ENCODE data around the gene TMEM175.

Gene TMEM175

DNA sequence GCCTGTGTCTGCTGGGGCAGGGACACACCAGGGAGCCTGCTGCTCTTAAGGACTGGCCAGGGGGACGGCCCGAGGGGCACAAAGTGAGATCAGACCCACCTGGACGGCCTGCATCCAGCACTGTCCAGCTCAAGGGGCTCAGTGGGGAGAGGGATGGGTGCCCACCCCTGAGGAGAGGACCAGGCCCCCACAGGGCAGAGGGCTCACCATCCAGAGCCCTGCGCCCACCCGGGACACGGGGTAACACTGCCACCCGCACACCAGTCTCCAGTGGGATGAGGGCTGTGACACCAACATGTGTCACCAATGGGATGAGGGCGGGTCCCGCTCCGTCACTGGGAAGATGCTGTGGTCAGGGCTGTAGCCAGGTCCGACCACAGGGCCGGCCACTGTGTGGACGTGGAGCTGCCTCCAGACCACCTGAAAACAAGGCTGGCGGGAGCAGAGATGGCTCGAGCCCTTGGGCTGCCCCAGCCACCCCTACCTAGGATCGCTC, 27.9 kb downstream of the TMEM175 start:
- no peaks in the 10 kb centered on the region for H3K27me3 ChIP-seq (ENCODE audit: control insufficient read depth, insufficient read depth, low read length)
- H3K4me1 ChIP-seq (ENCODE audit: control insufficient read depth, insufficient read depth, low read length): no peaks in the 10 kb centered on the region; the same call in 1 of the 2 replicates
- H3K36me3 ChIP-seq (ENCODE audit: control insufficient read depth, insufficient read depth, low read length): peaks cover 4% of the 10 kb centered on the region; the same call in 1 of the 2 replicates
- H3K4me3 ChIP-seq (ENCODE audit: low read length): no peak overlapping the region
- H3K9me3 ChIP-seq (ENCODE audit: control insufficient read depth, insufficient read depth, low read length): no peaks in the 10 kb centered on the region
- DNase-seq (ENCODE audit: low read depth, low spot score): no peak
- H3K27ac ChIP-seq (ENCODE audit: low read length): no peak overlapping the region
- no CpG with 5 or more reads among the region's 16 CpGs for WGBS (ENCODE audit: insufficient coverage, insufficient read length)

DNA sequence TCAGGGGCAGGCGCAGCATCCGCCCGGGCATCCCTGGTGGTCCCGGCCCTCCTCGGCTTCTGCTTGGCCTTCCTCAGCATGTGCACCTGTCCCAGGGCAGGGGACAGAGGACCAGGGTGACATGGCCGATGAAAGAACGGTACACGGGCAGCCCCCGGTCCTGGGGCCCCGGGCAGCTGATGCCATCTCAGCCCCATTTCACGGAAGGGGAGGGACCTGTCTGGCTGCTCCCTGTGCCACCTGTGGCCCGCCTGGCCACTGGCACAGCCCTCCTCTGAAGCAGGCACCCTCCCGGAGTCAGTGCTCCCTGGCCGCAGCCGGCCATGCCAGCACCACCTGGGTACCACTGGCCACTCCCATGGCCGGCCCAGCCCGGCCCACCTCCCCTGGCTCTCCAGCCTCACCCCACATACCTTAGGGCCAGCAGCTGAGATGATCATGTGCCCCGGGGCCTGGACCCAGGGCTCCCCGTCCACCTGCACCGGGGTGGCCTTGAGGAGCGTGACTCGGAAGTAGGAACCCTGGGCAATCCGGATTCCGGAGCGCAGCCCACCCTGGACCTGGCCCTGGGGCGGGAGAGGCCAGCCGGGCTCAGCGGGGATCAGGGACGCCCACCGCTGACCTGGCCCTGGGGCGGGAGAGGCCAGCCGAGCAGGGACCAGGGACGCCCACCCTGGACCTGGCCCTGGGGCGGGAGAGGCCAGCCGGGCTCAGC, 28.5 kb downstream of the TMEM175 start:
- no peaks in the 10 kb centered on the region; the same call in 1 of the 2 replicates for H3K4me1 ChIP-seq (ENCODE audit: control insufficient read depth, insufficient read depth, low read length)
- H3K4me3 ChIP-seq (ENCODE audit: low read length): no peak overlapping the region
- no peak overlapping the region for H3K27ac ChIP-seq (ENCODE audit: low read length)
- no peaks in the 10 kb centered on the region for H3K9me3 ChIP-seq (ENCODE audit: control insufficient read depth, insufficient read depth, low read length)
- H3K36me3 ChIP-seq (ENCODE audit: control insufficient read depth, insufficient read depth, low read length): peaks cover 5% of the 10 kb centered on the region; the same call in 1 of the 2 replicates
- no peak for DNase-seq (ENCODE audit: low read depth, low spot score)
- H3K27me3 ChIP-seq (ENCODE audit: control insufficient read depth, insufficient read depth, low read length): no peaks in the 10 kb centered on the region
- no CpG with 5 or more reads among the region's 35 CpGs for WGBS (ENCODE audit: insufficient coverage, insufficient read length)

DNA sequence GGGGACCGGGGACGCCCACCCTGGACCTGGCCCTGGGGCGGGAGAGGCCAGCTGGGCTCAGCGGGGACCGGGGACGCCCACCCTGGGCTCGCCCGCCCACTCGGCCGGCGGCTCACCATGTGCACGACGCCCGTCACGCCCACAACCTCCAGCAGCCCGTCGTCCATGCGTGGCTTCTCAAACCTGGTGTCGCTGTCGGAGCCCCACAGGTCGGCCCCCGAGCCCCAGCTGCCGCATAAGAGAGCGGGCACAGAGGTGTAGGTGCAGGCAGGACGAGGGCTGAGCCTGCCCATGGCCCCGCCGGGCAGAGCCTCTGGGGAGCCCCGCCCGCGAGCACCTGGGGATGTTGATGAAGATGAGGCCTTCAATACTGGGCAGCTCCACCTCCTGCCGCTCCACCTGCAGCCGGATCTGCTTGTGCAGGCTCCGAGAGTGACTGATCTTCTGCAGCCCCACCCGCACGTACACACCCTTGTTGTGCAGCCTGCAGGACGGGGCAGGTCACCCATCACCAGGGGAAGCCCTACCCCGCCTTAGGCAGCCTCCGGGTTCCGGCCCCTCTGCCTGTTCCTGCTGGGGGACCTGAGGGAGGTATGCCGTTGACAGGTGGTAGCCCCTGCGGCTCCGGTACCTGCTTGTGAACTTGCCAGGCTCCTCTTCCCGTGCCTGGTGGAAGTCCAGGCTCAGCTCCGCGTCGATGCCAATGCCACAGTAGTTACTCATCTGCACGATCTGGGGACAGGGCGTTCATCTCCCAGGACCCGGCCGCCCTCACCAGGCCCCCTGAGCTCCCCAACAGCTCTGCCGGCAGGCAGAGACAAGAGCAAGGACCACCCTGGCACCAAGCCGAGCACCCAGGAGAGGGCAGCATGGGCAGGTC, 29.3 kb downstream of the TMEM175 start:
- Histone ChIP-seq H3K27me3 (ENCODE audit: control insufficient read depth, insufficient read depth, low read length) (no peaks in the 10 kb centered on the region), H3K36me3 (ENCODE audit: control insufficient read depth, insufficient read depth, low read length) (peaks cover 5% of the 10 kb centered on the region; the same call in 1 of the 2 replicates)
- no CpG with 5 or more reads among the region's 52 CpGs for WGBS (ENCODE audit: insufficient coverage, insufficient read length)

DNA sequence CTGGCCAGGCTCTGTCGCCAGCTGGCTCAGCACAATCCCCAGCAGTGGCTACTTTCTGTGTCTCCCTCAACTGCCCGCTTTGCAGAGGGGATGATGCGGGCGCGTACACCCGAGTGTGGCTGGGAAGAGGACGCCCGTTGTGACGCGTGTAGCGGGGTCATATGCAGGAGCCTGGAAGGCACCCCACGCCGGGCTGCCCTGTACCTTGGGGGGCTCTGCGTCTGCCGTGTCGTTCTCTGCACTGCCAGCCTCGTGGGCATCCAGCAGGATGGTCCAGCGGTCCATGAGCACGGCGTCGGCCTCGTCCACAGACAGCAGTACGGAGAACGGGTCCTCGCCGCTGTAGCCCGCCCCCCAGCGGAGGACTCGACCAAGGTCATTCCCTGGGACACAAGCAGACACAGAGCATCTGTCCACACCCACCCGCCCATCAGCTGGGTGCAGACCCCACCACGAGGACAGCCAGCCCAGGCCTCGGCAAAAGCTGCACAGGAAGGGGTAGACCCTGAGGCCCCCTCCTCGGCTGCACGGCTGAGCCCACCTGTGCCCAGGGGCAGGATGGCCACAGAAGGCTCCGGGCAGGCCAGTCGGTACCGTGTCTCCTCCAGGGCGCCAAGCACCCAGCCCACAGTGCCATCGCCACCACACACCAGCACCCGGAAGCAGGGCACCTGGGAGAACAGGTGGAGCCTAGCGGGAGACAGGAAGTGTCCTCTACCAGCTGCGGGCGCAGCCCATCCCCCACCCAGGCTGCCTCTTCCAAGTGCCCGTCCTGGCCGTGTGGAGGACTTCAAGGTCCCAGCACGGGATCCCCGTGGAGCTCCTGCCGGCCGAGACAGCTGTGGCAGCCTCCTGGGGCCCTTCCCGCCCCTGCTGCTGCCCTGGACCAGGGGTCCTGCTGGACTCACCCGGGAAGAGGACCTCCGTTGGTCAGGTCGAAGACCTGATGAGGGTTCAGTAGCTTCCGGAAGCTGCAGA, 30.3 kb downstream of the TMEM175 start:
- H3K27ac ChIP-seq (ENCODE audit: low read length): no peak overlapping the region
- no peaks in the 10 kb centered on the region for H3K9me3 ChIP-seq (ENCODE audit: control insufficient read depth, insufficient read depth, low read length)
- DNase-seq (ENCODE audit: low read depth, low spot score): no peak
- no peak overlapping the region for H3K4me3 ChIP-seq (ENCODE audit: low read length)
- H3K36me3 ChIP-seq (ENCODE audit: control insufficient read depth, insufficient read depth, low read length): peaks cover 5% of the 10 kb centered on the region; the same call in 1 of the 2 replicates
- no peaks in the 10 kb centered on the region; the same call in 1 of the 2 replicates for H3K4me1 ChIP-seq (ENCODE audit: control insufficient read depth, insufficient read depth, low read length)
- H3K27me3 ChIP-seq (ENCODE audit: control insufficient read depth, insufficient read depth, low read length): no peaks in the 10 kb centered on the region
- WGBS (ENCODE audit: insufficient coverage, insufficient read length): no CpG with 5 or more reads among the region's 54 CpGs

More for the DNA sequence above, 29.3 kb downstream of the TMEM175 start:
- H3K4me3 ChIP-seq (ENCODE audit: low read length): no peak overlapping the region
- no peaks in the 10 kb centered on the region; the same call in 1 of the 2 replicates for H3K4me1 ChIP-seq (ENCODE audit: control insufficient read depth, insufficient read depth, low read length)
- H3K27ac ChIP-seq (ENCODE audit: low read length): no peak overlapping the region
- DNase-seq (ENCODE audit: low read depth, low spot score): no peak
- H3K9me3 ChIP-seq (ENCODE audit: control insufficient read depth, insufficient read depth, low read length): no peaks in the 10 kb centered on the region

DNA sequence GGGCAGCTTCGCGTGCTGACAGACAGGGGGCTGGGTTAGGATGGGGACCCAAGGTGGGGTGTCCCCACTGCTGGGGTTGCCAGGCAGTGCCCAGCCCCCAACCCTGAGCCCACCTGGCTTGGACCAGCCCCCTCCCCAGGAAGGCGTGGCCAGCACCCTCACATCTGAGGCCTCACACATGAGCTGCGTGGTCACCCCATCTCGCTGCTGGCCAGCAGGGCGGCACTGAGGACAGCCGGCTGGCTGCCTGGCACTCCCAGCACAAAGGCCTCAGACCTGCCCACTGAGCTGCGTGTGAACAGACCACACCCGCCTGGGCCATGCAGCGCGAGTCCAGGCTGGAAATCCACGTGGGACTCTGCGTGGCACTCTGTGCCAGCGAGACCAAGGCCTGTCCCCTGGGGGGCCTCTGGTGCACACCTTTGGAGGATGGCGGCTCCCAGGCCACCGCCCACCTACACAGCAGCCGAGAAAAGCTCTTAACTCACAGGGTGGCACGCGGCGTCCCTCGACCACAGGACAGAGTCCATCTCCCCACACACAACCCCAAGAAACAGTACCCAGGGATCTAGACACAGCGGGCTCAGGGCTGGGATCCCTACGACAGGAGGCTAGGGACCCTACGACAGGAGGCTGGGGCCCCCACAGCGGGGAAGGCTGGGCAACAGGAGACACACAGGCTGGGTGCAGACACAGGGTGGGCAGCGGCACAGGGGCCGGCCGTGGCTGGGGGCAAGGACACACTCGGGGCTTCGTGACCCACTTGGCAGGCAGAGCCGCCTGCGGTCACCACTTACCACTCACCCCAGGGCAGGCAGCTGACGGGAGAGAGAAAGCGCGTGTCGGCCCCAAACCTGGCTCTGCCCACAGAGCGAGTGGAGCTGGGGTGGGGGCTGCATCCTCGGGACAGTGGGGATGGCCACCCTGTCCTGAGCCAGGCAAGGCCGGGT, 31.3 kb downstream of the TMEM175 start:
- no peak overlapping the region for H3K4me3 ChIP-seq (ENCODE audit: low read length)
- WGBS (ENCODE audit: insufficient coverage, insufficient read length): no CpG with 5 or more reads among the region's 39 CpGs
- no peaks in the 10 kb centered on the region for H3K27me3 ChIP-seq (ENCODE audit: control insufficient read depth, insufficient read depth, low read length)
- no peak overlapping the region for H3K27ac ChIP-seq (ENCODE audit: low read length)
- peaks cover 5% of the 10 kb centered on the region; the same call in 1 of the 2 replicates for H3K36me3 ChIP-seq (ENCODE audit: control insufficient read depth, insufficient read depth, low read length)
- DNase-seq (ENCODE audit: low read depth, low spot score): no peak
- peaks cover 1% of the 10 kb centered on the region for H3K4me1 ChIP-seq (ENCODE audit: control insufficient read depth, insufficient read depth, low read length)
- no peaks in the 10 kb centered on the region for H3K9me3 ChIP-seq (ENCODE audit: control insufficient read depth, insufficient read depth, low read length)

DNA sequence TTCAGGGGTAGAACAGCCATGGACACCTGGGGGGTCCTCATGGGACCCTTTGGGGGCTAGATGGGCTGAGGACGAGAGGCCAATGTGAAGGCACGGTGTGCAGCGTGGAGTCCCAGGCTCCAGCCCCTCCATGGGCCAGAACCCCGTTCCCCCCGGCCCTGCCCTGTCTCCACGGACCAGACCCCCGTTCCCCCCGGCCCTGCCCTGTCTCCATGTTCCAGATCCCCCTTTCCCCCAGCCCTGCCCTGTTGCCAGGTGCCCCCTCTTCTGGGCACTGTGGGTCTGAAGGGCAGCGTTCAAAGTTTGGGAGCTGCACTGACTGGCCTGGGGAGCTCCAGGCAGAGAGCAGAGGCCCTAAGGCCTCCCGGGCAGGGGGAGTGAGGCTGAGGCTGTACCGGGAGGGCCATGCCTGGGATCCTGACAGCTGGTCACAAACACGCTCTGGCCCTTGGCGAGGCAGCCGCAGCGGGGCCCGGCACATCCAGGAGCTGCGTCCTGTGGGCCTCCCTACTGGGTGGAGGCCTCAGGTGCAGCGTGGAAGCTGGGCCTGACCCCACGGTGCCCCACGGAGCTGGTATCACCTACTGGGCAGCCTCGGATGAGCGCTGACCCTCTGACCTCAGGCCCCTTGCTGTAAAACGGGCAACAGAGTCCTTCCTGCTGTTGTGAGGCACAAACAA, 32.2 kb downstream of the TMEM175 start:
- WGBS (ENCODE audit: insufficient coverage, insufficient read length): no CpG with 5 or more reads among the region's 23 CpGs
- Histone ChIP-seq H3K4me3 (ENCODE audit: low read length) (no peak overlapping the region), H3K27me3 (ENCODE audit: control insufficient read depth, insufficient read depth, low read length) (no peaks in the 10 kb centered on the region), H3K36me3 (ENCODE audit: control insufficient read depth, insufficient read depth, low read length) (peaks cover 5% of the 10 kb centered on the region; the same call in 1 of the 2 replicates), H3K27ac (ENCODE audit: low read length) (no peak overlapping the region), H3K4me1 (ENCODE audit: control insufficient read depth, insufficient read depth, low read length) (peaks cover 3% of the 10 kb centered on the region), H3K9me3 (ENCODE audit: control insufficient read depth, insufficient read depth, low read length) (no peaks in the 10 kb centered on the region)
- no peak for DNase-seq (ENCODE audit: low read depth, low spot score)

DNA sequence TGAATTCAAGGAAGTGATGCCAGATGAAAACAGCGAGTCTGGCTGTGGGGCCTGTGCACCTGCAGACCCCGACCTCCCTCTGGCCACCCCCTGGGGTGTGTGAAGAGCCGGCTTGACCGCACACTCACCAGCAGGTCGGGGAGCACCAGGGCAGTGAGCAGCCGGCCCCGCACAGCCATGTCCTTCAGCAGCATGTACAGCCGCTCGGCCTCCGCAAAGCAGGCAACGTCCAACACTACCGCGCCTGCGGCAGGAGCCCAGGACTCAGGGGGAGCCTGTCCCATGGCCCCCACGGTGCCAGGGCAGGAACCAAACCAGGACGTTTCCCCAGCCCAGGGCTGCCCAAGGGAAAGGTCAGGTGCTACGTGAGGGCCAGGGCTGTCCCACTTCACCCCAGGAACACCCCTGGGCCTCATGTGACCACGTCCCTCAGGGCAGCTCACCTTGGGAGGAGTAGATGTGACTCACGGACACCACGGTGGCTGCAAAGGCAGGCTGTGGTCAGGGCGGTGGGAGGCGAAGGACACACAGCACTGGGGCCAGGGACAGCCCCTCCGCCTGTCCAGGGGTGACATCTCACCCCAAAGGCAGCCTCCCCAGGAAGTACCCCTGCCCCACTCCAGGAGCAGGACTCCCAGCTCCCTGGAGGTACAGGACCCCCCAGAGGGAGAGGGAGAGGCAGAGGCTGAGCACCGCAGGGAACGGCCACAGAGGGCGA, 32.9 kb downstream of the TMEM175 start:
- H3K36me3 ChIP-seq (ENCODE audit: control insufficient read depth, insufficient read depth, low read length): peaks cover 5% of the 10 kb centered on the region; the same call in 1 of the 2 replicates
- no peak overlapping the region for H3K27ac ChIP-seq (ENCODE audit: low read length)
- H3K9me3 ChIP-seq (ENCODE audit: control insufficient read depth, insufficient read depth, low read length): no peaks in the 10 kb centered on the region
- peaks cover 3% of the 10 kb centered on the region for H3K4me1 ChIP-seq (ENCODE audit: control insufficient read depth, insufficient read depth, low read length)
- no peaks in the 10 kb centered on the region for H3K27me3 ChIP-seq (ENCODE audit: control insufficient read depth, insufficient read depth, low read length)
- no peak overlapping the region for H3K4me3 ChIP-seq (ENCODE audit: low read length)
- DNase-seq (ENCODE audit: low read depth, low spot score): no peak
- no CpG with 5 or more reads among the region's 26 CpGs for WGBS (ENCODE audit: insufficient coverage, insufficient read length)

DNA sequence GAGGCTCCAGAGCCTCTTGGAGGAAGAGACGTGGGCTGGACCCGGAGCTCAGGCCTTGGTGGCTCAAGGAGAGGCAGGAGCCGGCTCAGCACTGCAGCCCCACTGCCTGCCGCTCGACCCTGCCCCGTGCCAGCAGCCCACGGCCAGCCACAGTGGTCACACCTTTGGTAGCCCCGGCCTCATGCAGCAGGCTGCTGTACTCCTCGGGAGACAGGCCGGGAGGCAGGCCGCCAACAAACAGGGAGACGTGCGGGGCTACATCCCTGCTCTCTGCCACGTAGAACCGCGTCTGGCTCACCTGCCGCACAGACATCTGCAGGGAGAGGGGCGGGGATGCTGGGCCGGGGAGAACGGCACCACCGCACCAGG, 33.5 kb downstream of the TMEM175 start:
- H3K4me3 ChIP-seq (ENCODE audit: low read length): no peak overlapping the region
- H3K27me3 ChIP-seq (ENCODE audit: control insufficient read depth, insufficient read depth, low read length): no peaks in the 10 kb centered on the region
- no peak for DNase-seq (ENCODE audit: low read depth, low spot score)
- no peak overlapping the region for H3K27ac ChIP-seq (ENCODE audit: low read length)
- no CpG with 5 or more reads among the region's 21 CpGs for WGBS (ENCODE audit: insufficient coverage, insufficient read length)
- peaks cover 3% of the 10 kb centered on the region for H3K4me1 ChIP-seq (ENCODE audit: control insufficient read depth, insufficient read depth, low read length)
- no peaks in the 10 kb centered on the region for H3K9me3 ChIP-seq (ENCODE audit: control insufficient read depth, insufficient read depth, low read length)
- H3K36me3 ChIP-seq (ENCODE audit: control insufficient read depth, insufficient read depth, low read length): peaks cover 5% of the 10 kb centered on the region; the same call in 1 of the 2 replicates
